ENCODE measurements around the gene CEP85.

Gene CEP85

DNA sequence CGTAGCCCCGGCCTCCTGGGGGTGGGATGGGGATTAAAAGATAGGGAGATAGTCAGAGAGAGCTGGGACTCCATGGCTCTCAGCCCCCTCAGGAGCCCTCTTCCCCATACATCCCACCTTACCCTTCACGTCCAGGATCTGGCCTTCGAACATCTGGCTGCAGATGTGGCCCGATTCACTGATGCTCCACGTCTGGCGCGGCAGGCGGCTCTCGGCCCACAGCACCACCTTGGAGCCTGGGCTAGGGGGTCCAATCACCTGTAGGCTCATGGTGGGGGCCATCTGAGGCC lies 88.0 kb downstream of the CEP85 start:
- H3K27ac ChIP-seq = no peak overlapping the region
- TF ChIP-seq, protein P1, sequence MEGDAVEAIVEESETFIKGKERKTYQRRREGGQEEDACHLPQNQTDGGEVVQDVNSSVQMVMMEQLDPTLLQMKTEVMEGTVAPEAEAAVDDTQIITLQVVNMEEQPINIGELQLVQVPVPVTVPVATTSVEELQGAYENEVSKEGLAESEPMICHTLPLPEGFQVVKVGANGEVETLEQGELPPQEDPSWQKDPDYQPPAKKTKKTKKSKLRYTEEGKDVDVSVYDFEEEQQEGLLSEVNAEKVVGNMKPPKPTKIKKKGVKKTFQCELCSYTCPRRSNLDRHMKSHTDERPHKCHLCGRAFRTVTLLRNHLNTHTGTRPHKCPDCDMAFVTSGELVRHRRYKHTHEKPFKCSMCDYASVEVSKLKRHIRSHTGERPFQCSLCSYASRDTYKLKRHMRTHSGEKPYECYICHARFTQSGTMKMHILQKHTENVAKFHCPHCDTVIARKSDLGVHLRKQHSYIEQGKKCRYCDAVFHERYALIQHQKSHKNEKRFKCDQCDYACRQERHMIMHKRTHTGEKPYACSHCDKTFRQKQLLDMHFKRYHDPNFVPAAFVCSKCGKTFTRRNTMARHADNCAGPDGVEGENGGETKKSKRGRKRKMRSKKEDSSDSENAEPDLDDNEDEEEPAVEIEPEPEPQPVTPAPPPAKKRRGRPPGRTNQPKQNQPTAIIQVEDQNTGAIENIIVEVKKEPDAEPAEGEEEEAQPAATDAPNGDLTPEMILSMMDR (conservative IDR thresholded peaks at IDR 0.05) = no peak

DNA sequence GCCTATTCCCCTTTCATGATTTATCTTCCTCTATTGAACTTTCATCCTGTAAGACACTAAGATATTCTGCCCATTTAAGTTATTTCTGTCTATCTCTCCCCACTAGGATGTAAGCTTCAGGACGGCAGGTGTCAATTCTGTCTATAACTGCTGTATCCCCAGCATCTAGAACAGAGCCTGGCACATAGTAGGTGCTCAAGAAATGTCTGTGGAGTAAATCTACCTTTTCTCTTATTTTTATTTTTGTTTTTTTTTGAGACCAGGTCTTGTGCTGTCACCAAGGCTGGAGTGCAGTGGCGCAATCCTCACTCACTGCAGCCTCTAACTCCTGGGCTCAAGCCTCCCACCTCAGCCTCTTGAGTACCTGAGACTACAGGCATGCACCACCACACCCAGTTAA lies 89.4 kb downstream of the CEP85 start:
- H3K27ac ChIP-seq = no peak overlapping the region
- TF ChIP-seq, protein P1 (conservative IDR thresholded peaks at IDR 0.05) = no peak

DNA sequence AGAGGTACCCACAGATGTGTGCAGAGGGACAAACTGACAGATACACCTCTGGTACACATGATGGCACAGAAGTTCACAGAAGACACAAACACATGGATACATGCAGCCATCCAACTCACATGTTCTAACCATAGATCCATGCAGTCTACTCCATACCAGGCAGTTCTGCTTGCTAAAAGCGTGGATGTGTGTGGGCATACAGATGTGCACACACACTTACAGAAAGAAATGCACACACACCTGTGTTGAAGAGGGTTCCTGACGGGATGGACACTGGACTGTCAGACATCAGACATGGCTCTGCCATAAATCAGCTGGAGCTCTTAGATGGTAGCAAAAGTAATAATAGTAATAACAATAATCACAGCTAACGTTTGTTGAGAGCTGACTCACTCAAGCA lies 90.5 kb downstream of the CEP85 start:
- H3K27ac ChIP-seq = no peak overlapping the region
- TF ChIP-seq, protein P1 (conservative IDR thresholded peaks at IDR 0.05) = no peak

DNA sequence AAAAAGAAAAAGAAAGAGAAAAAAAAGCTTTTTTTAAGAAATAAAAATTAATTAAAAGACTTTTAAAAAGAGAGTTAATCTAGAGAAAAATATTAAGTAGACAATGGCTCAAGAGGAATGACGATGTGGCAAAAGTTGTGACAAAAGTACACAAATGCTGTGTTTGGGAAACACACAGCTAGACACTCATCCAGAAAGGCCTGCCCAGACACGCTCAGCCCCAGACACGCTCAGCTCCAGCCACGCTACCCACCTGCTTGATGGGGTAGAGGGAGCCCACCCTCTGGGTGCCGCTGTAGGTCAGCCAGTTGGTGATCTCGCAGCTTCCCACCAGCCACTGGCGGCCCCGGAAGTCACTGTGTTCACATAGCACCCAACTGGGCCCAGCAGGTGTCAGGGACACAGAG lies 94.0 kb downstream of the CEP85 start:
- no peak overlapping the region for H3K27ac ChIP-seq
- TF ChIP-seq, protein P1 (conservative IDR thresholded peaks at IDR 0.05) = no peak
